AG09319 (cell line): ENCODE results near the gene CACNA1C.

Source experiments
- DNase-seq: peaks from one replicate; pipeline ENCODE4 v3.0.0-alpha.2; 2010; ENCODE audit warnings: low read depth; ENCODE audit errors: extremely low read depth
- CTCF ChIP-seq: IDR thresholded peaks from 2 replicates; pipeline ENCODE4 v1.5.1; 2011; ENCODE audit warnings: low read depth, mild to moderate bottlenecking, inconsistent platforms, low read length, moderate library complexity

CACNA1C gene

DNA sequence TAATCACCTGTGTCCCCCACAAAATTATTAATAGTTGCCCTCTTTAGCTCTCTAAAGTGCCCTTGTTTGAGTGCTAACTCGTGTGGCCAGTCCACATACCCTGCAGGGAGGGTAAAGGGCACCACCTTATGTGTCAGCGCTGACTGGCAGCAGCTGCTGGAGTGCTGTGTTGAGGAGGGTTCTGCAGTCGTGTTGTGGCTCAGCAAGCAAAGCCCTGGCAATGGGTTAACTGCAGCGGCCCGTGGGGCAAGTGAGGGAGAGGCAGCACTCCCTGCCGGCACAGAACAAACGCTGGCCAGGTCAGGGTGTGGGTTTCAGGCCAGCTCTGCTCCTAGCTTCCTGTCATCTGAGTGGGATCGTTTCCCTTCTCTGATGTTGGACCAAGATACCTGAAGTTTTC is 369.8 kb downstream of the CACNA1C start:
- no peak for DNase-seq
- TF ChIP-seq CTCF: no peak

DNA sequence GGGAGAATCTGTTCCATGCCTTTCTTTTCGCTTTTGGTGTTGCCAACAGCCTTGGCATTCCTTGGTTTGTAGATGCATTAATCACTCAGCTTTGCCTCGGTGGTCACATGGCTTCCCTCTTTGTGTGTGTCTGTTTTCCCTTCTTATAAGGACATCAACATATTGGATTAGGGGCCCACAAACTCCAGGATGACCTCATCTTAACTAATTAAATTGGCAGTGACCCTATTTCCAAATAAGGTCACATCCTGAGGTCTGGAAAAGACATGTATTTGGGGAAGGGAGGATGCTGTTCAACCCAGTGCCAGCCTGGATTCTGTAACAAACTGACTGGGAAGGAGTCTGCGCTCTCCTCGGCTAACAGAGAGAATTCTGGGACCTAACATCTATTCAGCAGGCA is 376.2 kb downstream of the CACNA1C start:
- no peak for TF ChIP-seq CTCF
- DNase-seq: no peak

- DNase-seq: peak; percentile 3
- TF ChIP-seq CTCF: no peak
These were observed 379.0 kb downstream of the CACNA1C start for GRCh38 chr12:2431810-2432209.

- DNase-seq: no peak
- no peak for TF ChIP-seq CTCF
These were observed 380.1 kb downstream of the CACNA1C start for GRCh38 chr12:2432856-2433255.

DNA sequence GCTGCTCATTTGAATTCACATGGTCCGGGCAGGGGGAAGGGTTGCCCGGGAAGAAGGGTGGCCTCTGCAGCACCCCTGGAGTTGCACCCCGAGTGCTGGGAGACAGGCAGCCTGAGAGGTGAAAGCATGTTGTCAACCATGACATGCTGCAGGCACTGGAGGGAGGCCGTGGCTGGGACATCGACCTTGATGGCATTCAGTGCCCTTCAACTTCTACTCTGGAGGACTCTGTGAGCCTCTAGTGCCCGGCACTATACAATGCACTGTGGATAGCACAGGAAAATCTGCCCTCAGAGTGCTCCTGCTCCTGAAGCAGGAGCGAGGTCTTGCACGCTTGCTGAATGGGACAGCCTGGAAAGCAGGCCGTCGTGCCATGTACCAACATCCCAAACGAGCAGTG is 382.7 kb downstream of the CACNA1C start:
- TF ChIP-seq CTCF: no peak
- DNase-seq: no peak

DNA sequence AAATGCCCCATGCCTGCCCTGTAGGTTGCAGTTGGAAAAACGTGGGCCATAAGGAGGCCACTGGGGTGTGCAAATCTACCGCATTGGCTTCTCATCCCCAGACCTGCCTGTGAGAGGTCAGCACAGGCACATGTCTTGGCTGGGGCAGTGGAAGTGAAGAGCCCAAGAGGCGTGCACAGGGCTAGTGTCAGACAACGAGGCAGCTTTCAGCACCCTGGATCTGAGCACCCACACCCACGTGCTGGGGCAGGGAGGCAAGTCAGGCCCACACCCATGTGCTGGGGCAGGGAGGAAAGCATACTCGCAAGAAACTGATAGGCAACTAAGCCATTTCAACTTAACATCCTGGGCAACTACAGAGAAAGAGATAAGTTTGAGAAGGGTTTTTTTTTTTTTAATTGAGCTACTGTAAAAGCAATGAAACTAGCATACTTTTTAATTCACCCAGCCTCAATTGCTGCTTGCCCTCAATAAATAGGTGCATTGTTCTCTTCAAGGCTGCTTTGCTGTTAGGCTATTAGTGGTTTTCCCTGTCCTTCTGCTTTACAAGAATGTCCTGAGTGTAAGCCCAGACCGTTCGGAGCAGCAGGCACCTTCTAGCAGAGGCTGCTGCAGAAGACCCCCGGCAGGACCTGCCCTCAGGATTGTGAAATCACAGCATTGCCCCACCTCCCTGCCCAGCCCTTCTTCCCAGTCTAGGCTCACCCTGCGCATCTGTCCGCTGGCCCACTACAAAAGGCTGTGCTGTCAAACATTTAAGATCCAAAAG is 386.7 kb downstream of the CACNA1C start:
- no peak for TF ChIP-seq CTCF
- no peak for DNase-seq

- TF ChIP-seq CTCF: no peak
- no peak for DNase-seq
These were observed 391.0 kb downstream of the CACNA1C start for GRCh38 chr12:2443776-2444175.
